ENCODE results near the gene SMG9. TPM values are rescaled to one million over a fixed set of nuclear protein-coding genes. Genes with fewer than 3 reads are reported as not detected.

SMG9 gene
- total and polyA plus RNA-seq, 2 of the 4 experiments (the other 2 are of a cell fraction): 4.8 to 24.3 TPM

DNA sequence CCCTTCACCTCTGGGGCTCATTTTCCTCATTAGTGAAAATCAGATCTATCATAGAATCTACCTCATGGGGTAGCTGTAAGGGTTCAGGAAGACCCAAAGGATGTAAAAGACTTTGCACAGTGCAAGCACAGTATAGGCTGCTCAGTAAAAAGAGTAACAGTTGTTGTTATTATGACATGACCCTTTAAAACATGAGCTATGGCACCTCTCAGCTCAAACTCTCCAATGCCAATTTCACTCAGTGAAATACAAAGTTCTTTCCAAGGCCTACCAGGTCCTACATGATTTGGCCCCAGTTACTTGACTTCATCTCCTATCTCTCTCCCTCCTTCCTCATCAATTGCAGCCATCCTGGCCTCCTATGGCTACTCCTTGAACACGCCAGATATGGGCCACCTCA is 4.9 kb downstream of the SMG9 start:
- CTCF ChIA-PET: no interaction called here
- no peak overlapping the region for H2AK9ac ChIP-seq (replicated peaks; ENCODE audit: low read depth, low read length, poor library complexity)
- POLR2A ChIA-PET (ENCODE audit: unreplicated experiment): no interaction called here
- H2AFZ ChIP-seq (replicated peaks; ENCODE audit: low read length, poor library complexity): no peak overlapping the region
- H3K4me1 ChIP-seq (ENCODE audit: control insufficient read depth, insufficient read depth, low read length): peaks cover 11% of the 10 kb centered on the region
- intact Hi-C loops (cut with micrococcal nuclease) (no loop called here), dilution Hi-C loops (cut with HindIII; ENCODE audit: low sequenced_read_pairs, unreplicated experiment) (no loop called here), in situ Hi-C loops (cut with MboI; ENCODE audit: low sequenced_read_pairs) (loop anchor here (5.0 kb wide), 1 partner anchor 32 kb away; the partner anchor contains the start of gene KCNN4)
- H3K18ac ChIP-seq (ENCODE audit: low read depth, low read length): no peak overlapping the region
- peaks cover 8% of the 10 kb centered on the region; the same call in 1 of the 2 replicates for H3K9me1 ChIP-seq (ENCODE audit: insufficient read depth, low read length)
- no peak overlapping the region for H3K9ac ChIP-seq (ENCODE audit: low read depth, low read length)
- H3K36me3 ChIP-seq (ENCODE audit: control insufficient read depth, insufficient read depth, low read length): peaks cover 34% of the 10 kb centered on the region
- no peak overlapping the region for H3K4me3 ChIP-seq (ENCODE audit: insufficient read depth, low read depth, low read length)
- H4K8ac ChIP-seq (ENCODE audit: low read depth in 2 of 2, low read length in 2 of 2): no peak overlapping the region
- no peaks in the 10 kb centered on the region for H3K9me3 ChIP-seq (ENCODE audit: control insufficient read depth, insufficient read depth, low read length)
- H3K27me3 ChIP-seq (ENCODE audit: control insufficient read depth, insufficient read depth, low read length): no peaks in the 10 kb centered on the region
- TF ChIP-seq POLR2A (IDR thresholded peaks at IDR 0.05; ENCODE audit: low read depth, low read length) (no peak), MAZ (IDR thresholded peaks at IDR 0.05; ENCODE audit: borderline replicate concordance, low read depth, low read length) (no peak), RAD21 (IDR thresholded peaks at IDR 0.05; ENCODE audit: low read length) (no peak), MXI1 (IDR thresholded peaks at IDR 0.05; ENCODE audit: borderline replicate concordance, low read depth, low read length) (no peak), FOS (IDR thresholded peaks at IDR 0.05; ENCODE audit: low read depth, low read length) (no peak), BHLHE40 (IDR thresholded peaks at IDR 0.05; ENCODE audit: low read depth, low read length) (no peak), RCOR1 (IDR thresholded peaks at IDR 0.05; ENCODE audit: insufficient replicate concordance, low read length) (no peak), NFE2L2 (IDR thresholded peaks at IDR 0.05; ENCODE audit: low read depth, low read length) (no peak), RFX5 (IDR thresholded peaks at IDR 0.05; ENCODE audit: low read depth, low read length) (no peak), CHD1 (IDR thresholded peaks at IDR 0.05; ENCODE audit: low read depth, low read length) (no peak), CEBPB (IDR thresholded peaks at IDR 0.05; ENCODE audit: low read depth, low read length) (no peak), MAFK (IDR thresholded peaks at IDR 0.05; ENCODE audit: low read depth, low read length) (no peak), SMC3 (IDR thresholded peaks at IDR 0.05; ENCODE audit: low read depth, low read length) (no peak)
- TF ChIP-seq, protein P1, sequence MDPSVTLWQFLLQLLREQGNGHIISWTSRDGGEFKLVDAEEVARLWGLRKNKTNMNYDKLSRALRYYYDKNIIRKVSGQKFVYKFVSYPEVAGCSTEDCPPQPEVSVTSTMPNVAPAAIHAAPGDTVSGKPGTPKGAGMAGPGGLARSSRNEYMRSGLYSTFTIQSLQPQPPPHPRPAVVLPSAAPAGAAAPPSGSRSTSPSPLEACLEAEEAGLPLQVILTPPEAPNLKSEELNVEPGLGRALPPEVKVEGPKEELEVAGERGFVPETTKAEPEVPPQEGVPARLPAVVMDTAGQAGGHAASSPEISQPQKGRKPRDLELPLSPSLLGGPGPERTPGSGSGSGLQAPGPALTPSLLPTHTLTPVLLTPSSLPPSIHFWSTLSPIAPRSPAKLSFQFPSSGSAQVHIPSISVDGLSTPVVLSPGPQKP (IDR thresholded peaks at IDR 0.05; ENCODE audit: borderline replicate concordance, low read depth, low read length): no peak
- TF ChIP-seq, protein P2, sequence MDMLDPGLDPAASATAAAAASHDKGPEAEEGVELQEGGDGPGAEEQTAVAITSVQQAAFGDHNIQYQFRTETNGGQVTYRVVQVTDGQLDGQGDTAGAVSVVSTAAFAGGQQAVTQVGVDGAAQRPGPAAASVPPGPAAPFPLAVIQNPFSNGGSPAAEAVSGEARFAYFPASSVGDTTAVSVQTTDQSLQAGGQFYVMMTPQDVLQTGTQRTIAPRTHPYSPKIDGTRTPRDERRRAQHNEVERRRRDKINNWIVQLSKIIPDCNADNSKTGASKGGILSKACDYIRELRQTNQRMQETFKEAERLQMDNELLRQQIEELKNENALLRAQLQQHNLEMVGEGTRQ (IDR thresholded peaks at IDR 0.05; ENCODE audit: low read depth, low read length): no peak
- TF ChIP-seq, protein P3, sequence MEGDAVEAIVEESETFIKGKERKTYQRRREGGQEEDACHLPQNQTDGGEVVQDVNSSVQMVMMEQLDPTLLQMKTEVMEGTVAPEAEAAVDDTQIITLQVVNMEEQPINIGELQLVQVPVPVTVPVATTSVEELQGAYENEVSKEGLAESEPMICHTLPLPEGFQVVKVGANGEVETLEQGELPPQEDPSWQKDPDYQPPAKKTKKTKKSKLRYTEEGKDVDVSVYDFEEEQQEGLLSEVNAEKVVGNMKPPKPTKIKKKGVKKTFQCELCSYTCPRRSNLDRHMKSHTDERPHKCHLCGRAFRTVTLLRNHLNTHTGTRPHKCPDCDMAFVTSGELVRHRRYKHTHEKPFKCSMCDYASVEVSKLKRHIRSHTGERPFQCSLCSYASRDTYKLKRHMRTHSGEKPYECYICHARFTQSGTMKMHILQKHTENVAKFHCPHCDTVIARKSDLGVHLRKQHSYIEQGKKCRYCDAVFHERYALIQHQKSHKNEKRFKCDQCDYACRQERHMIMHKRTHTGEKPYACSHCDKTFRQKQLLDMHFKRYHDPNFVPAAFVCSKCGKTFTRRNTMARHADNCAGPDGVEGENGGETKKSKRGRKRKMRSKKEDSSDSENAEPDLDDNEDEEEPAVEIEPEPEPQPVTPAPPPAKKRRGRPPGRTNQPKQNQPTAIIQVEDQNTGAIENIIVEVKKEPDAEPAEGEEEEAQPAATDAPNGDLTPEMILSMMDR (conservative IDR thresholded peaks at IDR 0.05; ENCODE audit: low read depth, low read length): no peak
- no peak overlapping the region for H4K91ac ChIP-seq (ENCODE audit: insufficient read depth, low read depth, low read length)
- DNase-seq (no peak), ATAC-seq (ENCODE audit: low read depth) (no peak)
- no TSS peak for BruUV-seq (replicated peaks)
- H2BK120ac ChIP-seq (ENCODE audit: low read depth, low read length): no peak overlapping the region
- H2BK20ac ChIP-seq (ENCODE audit: low read depth, low read length): no peak overlapping the region
- no peak overlapping the region for H4K5ac ChIP-seq (ENCODE audit: low read depth, low read length)
- no peak overlapping the region for H3K4ac ChIP-seq (ENCODE audit: low read depth, low read length)
- H4K20me1 ChIP-seq (ENCODE audit: insufficient read depth, low read length): peaks cover 25% of the 10 kb centered on the region
- H3K4me2 ChIP-seq (ENCODE audit: low read depth, low read length): no peak overlapping the region
- no peak overlapping the region for H3K23ac ChIP-seq (ENCODE audit: low read depth, low read length)
- H2BK15ac ChIP-seq (ENCODE audit: low read depth, low read length): no peak overlapping the region
- H2BK5ac ChIP-seq (ENCODE audit: low read depth, low read length, poor library complexity, severe bottlenecking): no peak overlapping the region
- WGBS, 2 experiments (ENCODE audit: extremely low coverage in 2 of 2, insufficient read length in 1 of 2): 80% methylated on average over 1 of the region's 1 CpG; no CpG with 5 or more reads in 1 of the 2 experiments
- no peak overlapping the region for H2AK5ac ChIP-seq (ENCODE audit: low read depth, low read length)
- H3K27ac ChIP-seq (ENCODE audit: insufficient read depth, low read length): no peak overlapping the region
- no peak overlapping the region for H3K56ac ChIP-seq (ENCODE audit: extremely low read depth, insufficient read depth, low read length)
- H3K79me1 ChIP-seq (ENCODE audit: low read depth in 1 of 2, low read length in 2 of 2): peaks cover 13 to 58% of the 10 kb centered on the region in 2 experiments
- H3K14ac ChIP-seq (replicated peaks; ENCODE audit: low read depth, low read length): no peak overlapping the region
